IPS-NIHi11 (cell line): ENCODE results near the gene RAD21L1.
"Not testable (repeated sequence)": the region's sequence is repeated elsewhere in the genome, so short reads cannot be mapped to it uniquely, and the experiment has no call there.

Source experiments
- DNase-seq: peaks from one replicate; pipeline ENCODE4 v3.0.0; 2012; ENCODE audit warnings: mixed read lengths, low spot score

RAD21L1 gene

DNA sequence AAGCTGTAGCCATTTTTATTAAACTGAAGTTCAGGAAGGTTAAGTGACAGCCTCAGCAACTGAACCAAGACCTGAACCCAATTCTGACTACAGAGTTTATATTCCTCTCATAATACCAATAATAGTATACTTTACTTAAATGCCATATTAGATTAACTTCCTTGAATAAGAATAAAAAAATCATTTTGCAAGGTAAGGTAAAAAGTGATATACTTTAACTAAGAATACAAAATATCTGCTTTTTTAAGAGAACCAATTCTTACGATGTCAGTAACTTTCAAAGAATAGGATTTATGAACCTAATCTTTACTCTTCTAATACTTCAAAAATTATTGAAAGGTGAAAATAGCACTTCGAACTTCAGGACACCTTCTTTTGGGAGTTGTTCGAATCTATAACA is 3.7 kb downstream of the RAD21L1 start:
- no peak for DNase-seq

DNA sequence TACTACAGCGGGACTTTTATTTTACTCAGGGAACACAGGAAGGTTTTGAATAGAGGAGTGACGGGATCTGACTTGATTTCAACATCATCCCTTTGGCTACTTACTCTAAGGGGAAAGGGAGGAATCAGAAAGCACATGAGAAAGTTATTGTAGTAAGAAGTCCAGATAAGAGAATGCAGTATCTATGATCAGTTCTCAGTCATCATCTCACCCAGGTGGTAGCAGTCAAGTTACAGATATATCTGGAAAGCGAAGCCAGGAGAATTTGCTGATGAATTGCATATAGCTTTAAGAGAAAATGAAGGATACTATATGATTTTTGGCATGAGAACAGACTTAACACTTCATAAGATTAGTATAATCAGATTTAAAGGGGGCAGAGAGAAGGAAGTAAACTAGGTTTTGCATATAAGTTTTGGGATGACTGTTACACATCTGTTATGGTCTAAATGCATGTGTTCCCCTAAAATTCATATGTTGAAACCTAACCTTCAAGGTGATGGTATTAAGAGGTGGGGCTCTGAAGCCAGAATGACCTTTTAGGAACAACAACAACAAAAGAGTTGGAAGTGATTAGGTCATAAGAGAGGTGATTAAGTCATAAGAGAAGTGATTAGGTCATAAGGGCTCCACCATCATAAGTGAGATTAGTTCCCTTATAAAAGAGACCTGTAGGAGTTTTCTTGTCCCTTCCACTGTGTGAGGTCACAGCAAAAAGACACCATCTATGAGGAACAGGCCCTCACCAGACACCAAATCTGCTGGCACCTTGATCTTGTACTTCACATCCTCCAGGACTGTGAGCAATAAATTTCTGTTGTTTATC is 6.7 kb downstream of the RAD21L1 start:
- no peak for DNase-seq

DNA sequence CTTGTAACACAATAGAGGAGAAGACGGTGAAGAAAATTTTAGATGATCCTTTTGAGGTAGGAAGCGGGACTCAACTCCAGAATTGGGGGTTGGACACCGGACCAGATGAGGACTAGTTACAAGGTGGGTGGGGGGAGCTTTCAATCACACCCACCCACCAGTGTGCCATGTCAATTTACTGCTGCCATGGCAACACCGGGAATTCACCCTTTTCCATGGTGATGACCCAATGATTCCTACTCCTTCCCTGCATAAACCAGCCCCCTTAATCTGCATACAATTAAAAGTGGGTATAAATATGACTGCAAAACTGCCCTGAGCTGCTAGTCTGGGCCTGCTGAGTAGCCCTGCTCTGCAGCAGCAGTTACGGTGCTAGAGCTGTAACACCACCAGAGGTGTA is 14.7 kb downstream of the RAD21L1 start:
- DNase-seq: no peak

- no peak for DNase-seq
These were observed 15.6 kb downstream of the RAD21L1 start for GRCh38 chr20:1241456-1241855.

DNA sequence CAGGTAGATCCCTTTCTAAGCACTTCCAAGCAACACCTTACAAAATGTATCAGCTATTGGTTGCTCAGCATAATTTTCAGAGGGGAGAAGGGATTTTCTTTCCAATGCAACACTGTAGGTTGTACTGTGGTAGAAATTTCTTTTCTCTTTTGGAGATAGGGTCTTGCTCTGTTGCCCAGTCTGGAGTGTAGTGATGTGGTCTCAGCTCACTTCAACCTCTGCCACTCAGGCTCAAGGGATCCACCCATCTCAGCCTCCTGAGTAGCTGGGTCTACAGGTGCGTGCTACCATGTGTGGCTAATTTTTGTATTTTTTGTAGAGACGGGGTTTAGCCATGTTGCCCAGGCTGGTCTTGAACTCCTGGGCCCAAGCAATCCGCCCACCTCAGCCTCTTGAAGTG is 16.3 kb downstream of the RAD21L1 start:
- DNase-seq: no peak

DNA sequence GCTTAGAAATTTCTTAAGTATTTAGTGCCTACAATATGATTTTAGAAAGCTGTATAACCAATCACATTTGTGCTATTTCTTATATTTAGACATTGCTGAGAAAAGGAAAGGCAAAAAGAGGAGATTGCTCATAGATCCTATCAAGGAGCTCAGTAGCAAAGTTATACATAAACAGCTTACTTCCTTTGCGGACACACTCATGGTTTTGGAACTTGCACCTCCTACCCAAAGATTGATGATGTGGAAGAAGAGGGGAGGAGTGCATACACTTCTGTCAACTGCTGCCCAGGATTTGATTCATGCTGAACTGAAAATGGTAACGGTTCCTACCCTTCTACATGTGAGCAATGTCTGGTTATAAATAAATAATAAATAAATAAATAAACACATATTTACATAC is 16.7 kb downstream of the RAD21L1 start:
- no peak for DNase-seq

- DNase-seq: no peak
These were observed 19.7 kb downstream of the RAD21L1 start for GRCh38 chr20:1245578-1245977.

- DNase-seq: no peak
These were observed 21.8 kb downstream of the RAD21L1 start for GRCh38 chr20:1247689-1248088.

DNA sequence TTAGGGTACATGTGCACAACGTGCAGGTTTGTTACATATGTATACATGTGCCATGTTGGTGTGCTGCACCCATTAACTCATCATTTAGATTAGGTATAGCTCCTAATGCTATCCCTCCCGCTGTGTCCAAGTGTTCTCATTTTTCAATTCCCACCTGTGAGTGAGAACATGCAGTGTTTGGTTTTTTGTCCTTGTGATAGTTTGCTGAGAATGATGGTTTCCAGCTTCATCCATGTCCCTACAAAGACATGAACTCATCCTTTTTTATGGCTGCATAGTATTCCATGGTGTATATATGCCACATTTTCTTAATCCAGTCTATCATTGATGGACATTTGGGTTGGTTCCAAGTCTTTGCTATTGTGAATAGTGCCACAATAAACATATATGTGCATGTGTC is 24.4 kb downstream of the RAD21L1 start:
- not testable (repeated sequence) for DNase-seq

- no peak for DNase-seq
These were observed 26.6 kb downstream of the RAD21L1 start for GRCh38 chr20:1252416-1252815.

- DNase-seq: no peak
These were observed 28.4 kb downstream of the RAD21L1 start for GRCh38 chr20:1254254-1254653.

DNA sequence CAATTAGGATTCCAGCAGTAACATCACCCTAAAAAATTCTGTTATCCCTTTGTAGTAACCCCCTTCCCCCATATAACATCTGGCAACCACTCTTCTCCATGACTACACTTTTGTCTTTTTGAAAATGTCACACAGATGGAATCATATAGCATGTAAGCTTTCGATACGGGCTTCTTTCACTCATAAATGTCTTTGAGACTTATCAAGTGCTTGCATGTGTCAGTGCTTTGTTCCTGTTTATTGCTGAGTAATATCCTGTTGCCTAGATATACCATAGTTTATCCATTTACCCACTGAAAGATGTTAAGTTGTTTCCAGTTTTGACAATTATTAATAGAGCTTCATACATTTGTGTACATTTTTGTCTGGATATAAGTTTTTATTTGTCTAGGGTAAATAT is 29.8 kb downstream of the RAD21L1 start:
- no peak for DNase-seq

DNA sequence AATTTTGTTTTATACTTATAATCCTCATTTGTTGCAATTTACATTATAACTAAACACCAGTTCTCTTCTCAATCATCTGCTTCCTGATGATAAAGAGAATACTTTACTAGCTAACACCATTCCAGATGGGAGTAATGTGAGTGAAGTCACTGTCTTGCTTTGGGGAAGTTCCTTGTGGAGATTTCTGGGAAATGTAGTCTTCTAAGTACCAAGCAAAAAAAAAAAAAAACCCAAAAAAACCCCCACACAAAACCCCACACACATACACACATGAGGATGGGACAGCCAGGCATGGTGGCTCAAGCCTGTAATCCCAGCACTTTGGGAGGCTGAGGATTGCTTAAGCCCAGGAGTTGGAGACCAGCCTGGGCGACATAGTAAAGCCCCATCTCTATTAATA is 38.0 kb downstream of the RAD21L1 start:
- DNase-seq: no peak

GRCh38 chr20:1264727-1265126 is 38.9 kb downstream of the RAD21L1 start:
- no peak for DNase-seq

GRCh38 chr20:1265226-1265915 is 39.5 kb downstream of the RAD21L1 start:
- DNase-seq: no peak

DNA sequence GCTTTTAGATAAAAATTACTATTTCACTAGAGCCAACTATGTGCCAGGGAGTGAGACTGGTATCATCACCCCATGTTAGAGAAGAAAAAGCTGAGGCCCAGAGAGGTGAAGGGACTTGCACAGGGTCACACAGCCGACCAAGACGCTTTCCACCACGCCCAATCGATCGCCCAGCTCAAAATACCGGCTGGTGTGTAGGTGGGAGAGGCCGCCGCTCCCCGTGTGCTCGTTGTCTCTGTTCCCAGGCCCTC is 40.0 kb downstream of the RAD21L1 start:
- DNase-seq: no peak

GRCh38 chr20:1266167-1266973 is 40.5 kb downstream of the RAD21L1 start, which contains the start of gene SNPH:
SNPH (plus strand) TSS chr20:1266294; CDS start chr20:1296240, 29,946 bp downstream.
- peak; percentile 77 for DNase-seq

DNA sequence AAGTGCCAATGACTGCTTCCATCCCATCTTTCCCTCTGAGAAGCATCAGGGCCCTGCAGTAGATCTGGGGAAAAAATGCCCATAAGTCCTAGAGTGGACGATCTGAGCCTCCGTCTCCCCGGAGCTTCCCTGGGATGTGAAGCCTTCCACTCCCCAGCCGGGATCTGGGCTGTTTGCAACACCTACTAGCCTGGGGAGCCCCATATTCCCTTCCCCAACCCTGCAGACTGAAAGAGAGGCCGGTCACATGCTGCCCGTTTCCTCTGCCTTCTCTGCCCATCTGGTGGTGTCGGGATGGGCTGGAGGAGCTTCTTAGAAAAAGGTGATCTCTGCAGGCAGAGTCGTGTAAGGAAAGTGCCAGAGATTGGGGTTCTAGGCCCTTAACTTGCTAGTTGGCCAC is 41.3 kb downstream of the RAD21L1 start:
- DNase-seq: no peak

- DNase-seq: no peak
These were observed 42.0 kb downstream of the RAD21L1 start for GRCh38 chr20:1267809-1268374.

- DNase-seq: no peak
These were observed 43.4 kb downstream of the RAD21L1 start for GRCh38 chr20:1269235-1269634.

- no peak for DNase-seq
These were observed 44.0 kb downstream of the RAD21L1 start for GRCh38 chr20:1269850-1270249.

DNA sequence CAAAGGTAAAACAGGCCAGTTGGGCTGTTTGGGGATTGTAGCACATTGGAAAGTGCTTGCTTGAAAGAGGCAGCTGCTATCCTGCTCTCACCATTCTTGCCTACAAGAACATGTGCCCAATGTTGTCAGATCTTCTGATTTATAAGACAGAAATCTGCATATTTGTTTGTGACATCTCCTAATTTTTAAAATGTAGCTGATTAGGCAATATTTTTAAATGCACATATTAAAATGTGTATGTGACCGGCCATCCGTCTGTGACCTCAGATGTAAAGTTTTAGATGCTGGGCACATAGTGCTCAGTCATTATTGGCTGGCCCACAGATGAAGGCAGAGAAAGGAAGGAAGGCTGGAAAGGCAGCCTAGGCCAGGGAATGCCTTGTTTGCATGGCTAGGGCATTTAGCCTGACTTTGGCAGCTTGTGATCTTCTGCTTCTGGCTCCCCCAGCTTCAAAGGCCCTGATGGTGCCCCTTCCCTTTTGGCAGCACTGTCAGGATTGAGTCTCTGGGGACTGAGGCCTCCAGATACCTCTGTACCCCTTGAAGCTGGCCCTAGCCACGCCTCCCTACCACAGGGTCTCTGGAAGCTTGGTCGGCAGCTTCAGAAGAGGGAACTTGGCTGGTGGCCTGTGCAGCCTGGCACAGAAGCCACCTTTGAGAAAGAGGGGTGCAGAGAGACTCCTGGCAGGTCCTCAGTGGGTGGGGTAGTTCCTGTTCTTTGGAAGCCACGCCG is 46.7 kb downstream of the RAD21L1 start:
- DNase-seq: no peak
